HepG2 (cell line): ENCODE measurements around the gene FMOD. TPM values are rescaled to one million over a fixed set of nuclear protein-coding genes. Genes with fewer than 3 reads are reported as not detected.

Source experiments
- ATAC-seq: fragments of 200-7000 bp; cut with Tn5 transposase; 3 replicates; pipeline ENCODE4 v1.9.1; 2020; ENCODE audit warnings: mild to moderate bottlenecking, moderate library complexity
- BruUV-seq: library from RNA; stranded (reverse); fragments of 400-500 nt; replicated peaks from 2 replicates; lab custom pipeline; 2021; lab: Mats Ljungman, UMichigan
- CTCF ChIA-PET: fragments of 300-600 bp; formaldehyde crosslinking; extraction: SDS; loops from one replicate; lab custom pipeline; 2021; ENCODE audit warnings: low total read pairs, inconsistent platforms, low intra/inter-chr PET ratio; lab: Yijun Ruan, JAX
- POLR2A ChIA-PET: fragments of 350-600 bp; sonication (Branson Sonifier 250); formaldehyde crosslinking; loops from one replicate; lab custom pipeline; 2020; ENCODE audit warnings: antibody characterized with exemption, inconsistent platforms; lab: Yijun Ruan, JAX
- DNase-seq: peaks from one replicate; pipeline ENCODE4 v3.0.0-alpha.2; 2015; ENCODE audit warnings: low spot score
- FAIRE-seq: peaks from 3 replicates; lab custom pipeline; 2011; peaks lifted over from hg19 to GRCh38; lab: Jason Lieb, UNC
- H2AFZ ChIP-seq: one replicate; pipeline ENCODE4 v1.6.1; 2011; ENCODE audit warnings: low read length, inconsistent platforms
- H3K27ac ChIP-seq: fragments of 300-600 bp; 3 replicates; pipeline ENCODE4 v1.8.0; 2011; ENCODE audit warnings: mixed run types, mild to moderate bottlenecking, mixed read lengths, low read length, inconsistent platforms; ENCODE audit not compliant: insufficient read depth; ENCODE audit errors: extremely low read length
- H3K27me3 ChIP-seq, 2 experiments: fragments of 200-600 bp in 1 of 2; 2 replicates in 1 of 2; 3 replicates in 1 of 2; pipeline versions ENCODE4 v1.6.0 to v1.8.0; 2011; ENCODE audit warnings: low read length in 2 of 2, mild to moderate bottlenecking in 2 of 2, moderate library complexity in 2 of 2, inconsistent platforms in 1 of 2; ENCODE audit not compliant: insufficient read depth in 2 of 2, control insufficient read depth in 1 of 2
- H3K36me3 ChIP-seq, 2 experiments: fragments of 200-600 bp in 1 of 2; replicated peaks in 1 of 2; 2 replicates in 1 of 2; 3 replicates in 1 of 2; pipeline versions ENCODE4 v1.5.1 to v1.8.0; 2011; ENCODE audit warnings: low read length in 2 of 2, inconsistent platforms in 1 of 2; ENCODE audit not compliant: insufficient read depth in 2 of 2, control insufficient read depth in 1 of 2
- H3K4me1 ChIP-seq: 2 replicates; pipeline ENCODE4 v1.5.1; 2012; ENCODE audit warnings: low read length, inconsistent platforms; ENCODE audit not compliant: insufficient read depth
- H3K4me2 ChIP-seq: 2 replicates; pipeline ENCODE4 v1.6.0; 2011; ENCODE audit warnings: low read depth, low read length, inconsistent platforms
- H3K4me3 ChIP-seq, 3 experiments: fragments of 200-600 bp in 1 of 3; sonication (generic), shearing (Covaris generic) in 1 of 3; replicated peaks in 1 of 3; 2 replicates each; pipeline ENCODE4 v1.5.1; 2011 to 2016; ENCODE audit warnings: low read length in 3 of 3, inconsistent platforms in 2 of 3, low read depth in 2 of 3, mild to moderate bottlenecking in 2 of 3, control low read depth in 1 of 3, mixed read lengths in 1 of 3; ENCODE audit not compliant: insufficient read depth in 1 of 3
- H3K79me2 ChIP-seq: one replicate; pipeline ENCODE4 v1.6.1; 2011; ENCODE audit warnings: low read length, inconsistent platforms; ENCODE audit not compliant: insufficient read depth
- H3K9ac ChIP-seq: 2 replicates; pipeline ENCODE4 v1.6.0; 2011; ENCODE audit warnings: mild to moderate bottlenecking, low read depth, low read length, inconsistent platforms; ENCODE audit not compliant: insufficient read depth
- H3K9me3 ChIP-seq: 2 replicates; pipeline ENCODE4 v1.5.1; 2012; ENCODE audit warnings: mild to moderate bottlenecking, low read length
- H4K20me1 ChIP-seq: 2 replicates; pipeline ENCODE4 v1.6.0; 2011; ENCODE audit warnings: inconsistent platforms, mild to moderate bottlenecking, low read length, moderate library complexity; ENCODE audit not compliant: insufficient read depth
- ADNP ChIP-seq: sonication (generic); formaldehyde crosslinking; IDR thresholded peaks from 2 replicates; pipeline ENCODE4 v1.4.0; 2020; ENCODE audit warnings: missing genetic modification reagents
- HNRNPUL1 ChIP-seq: fragments of 200-400 bp; formaldehyde crosslinking; IDR thresholded peaks from 2 replicates; pipeline ENCODE4 v1.6.1; 2017; ENCODE audit warnings: low read depth, mild to moderate bottlenecking, low read length, moderate library complexity
- MAFK ChIP-seq, 2 experiments: IDR thresholded peaks in 1 of 2; conservative IDR thresholded peaks in 1 of 2; 2 replicates each; pipeline ENCODE4 v1.6.1; 2011; ENCODE audit warnings: improper control_type of control experiment in 2 of 2, low read length in 2 of 2
- MAZ ChIP-seq, 2 experiments: sonication (generic) in 1 of 2; formaldehyde crosslinking in 1 of 2; IDR thresholded peaks; 2 replicates each; pipeline versions ENCODE4 v1.5.0 to v1.6.1; 2012 to 2020; ENCODE audit warnings: low read depth in 2 of 2, mild to moderate bottlenecking in 2 of 2, borderline replicate concordance in 1 of 2, improper control_type of control experiment in 1 of 2, low read length in 1 of 2, missing genetic modification reagents in 1 of 2, moderate library complexity in 1 of 2
- MNT ChIP-seq: fragments of 450-650 bp; IDR thresholded peaks from 2 replicates; pipeline ENCODE4 v1.6.1; 2016
- NR0B2 ChIP-seq: sonication (generic); formaldehyde crosslinking; IDR thresholded peaks from 2 replicates; pipeline ENCODE4 v1.4.0; 2020; ENCODE audit warnings: mild to moderate bottlenecking, missing genetic modification reagents
- SALL2 ChIP-seq: sonication (generic); formaldehyde crosslinking; IDR thresholded peaks from 2 replicates; pipeline ENCODE4 v1.8.1; 2023; ENCODE audit warnings: mild to moderate bottlenecking, missing genetic modification reagents, inconsistent platforms
- SIN3A ChIP-seq: IDR thresholded peaks from 2 replicates; pipeline ENCODE4 v1.6.1; 2011; ENCODE audit warnings: low read depth, mild to moderate bottlenecking, control low read depth, low read length, borderline replicate concordance
- TEF ChIP-seq: sonication (generic); formaldehyde crosslinking; IDR thresholded peaks from 2 replicates; pipeline ENCODE4 v1.5.0; 2020; ENCODE audit warnings: missing genetic modification reagents
- ZNF343 ChIP-seq: sonication (generic); formaldehyde crosslinking; IDR thresholded peaks from 2 replicates; pipeline ENCODE4 v1.4.0; 2020; ENCODE audit warnings: mild to moderate bottlenecking, missing genetic modification reagents
- ZNF503 ChIP-seq: sonication (generic); formaldehyde crosslinking; IDR thresholded peaks from 2 replicates; pipeline ENCODE4 v1.4.0; 2020; ENCODE audit warnings: missing genetic modification reagents
- ZNF570 ChIP-seq: sonication (generic); formaldehyde crosslinking; IDR thresholded peaks from 2 replicates; pipeline ENCODE4 v1.4.0; 2020; ENCODE audit warnings: mild to moderate bottlenecking, missing genetic modification reagents, borderline replicate concordance
- ZNF691 ChIP-seq: sonication (generic); formaldehyde crosslinking; IDR thresholded peaks from 2 replicates; pipeline ENCODE4 v1.4.0; 2020; ENCODE audit warnings: missing genetic modification reagents, low read depth, mild to moderate bottlenecking, borderline replicate concordance
- WGBS: methylation state at CpG from one replicate; pipeline ENCODE4 v1.1.6; 2017; ENCODE audit warnings: low lambda C conversion rate; 5-methylcytosine and 5-hydroxymethylcytosine counted together
- in situ Hi-C: cut with HindIII; loops from 2 replicates; pipeline ENCODE4 v1.10.0; 2017; ENCODE audit warnings: low pct_unique_long_range_greater_than_20kb; ENCODE audit not compliant: extremely low pct_ligation_motif_present
- intact Hi-C: fragments of 100-400 bp; cut with micrococcal nuclease; formaldehyde crosslinking; loops from one replicate; pipeline ENCODE4 v1.10.0; 2022; ENCODE audit not compliant: unreplicated experiment
- polyA plus RNA-seq, 8 experiments: library from polyadenylated mRNA; depleted of rRNA in 3 of 8; stranded (reverse) in 7 of 8; unstranded in 1 of 8; fragments of >200 nt; fragmentation: Illumina TruSeq in 4 of 8; extraction: Trizol in 4 of 8; gene quantifications; 2 replicates each; pipeline versions ENCODE4 v1.2.1 to v1.2.3, GENCODE V29; 2011 to 2016; ENCODE audit warnings: low read depth in 4 of 8, missing spikeins in 1 of 8, mixed read lengths in 1 of 8; ENCODE audit not compliant: insufficient read depth in 1 of 8
- total RNA-seq, 5 experiments: library from RNA; depleted of rRNA; stranded (reverse); fragments of >200 nt; fragmentation: Illumina TruSeq; extraction: Trizol; gene quantifications; 2 replicates each; pipeline ENCODE4 v1.2.3, GENCODE V29; 2016; ENCODE audit warnings: low read depth in 1 of 5

The FMOD gene
- total and polyA plus RNA-seq, 2 of the 13 experiments (the other 11 are each of a cell fraction or from before 2014, with no cell fraction given), result 0.08 TPM; not detected in 1

GRCh38 chr1:203367057-203367456 is 16.1 kb upstream of the FMOD start:
- Histone ChIP-seq H3K9ac (no peak overlapping the region), H3K4me1 (no peaks in the 10 kb centered on the region), H3K79me2 (no peaks in the 10 kb centered on the region), H3K4me2 (no peak overlapping the region), H4K20me1 (no peaks in the 10 kb centered on the region), H3K36me3 (no peaks in the 10 kb centered on the region), H3K27ac (no peak overlapping the region), H2AFZ (no peak overlapping the region), H3K4me3 (no peak overlapping the region), H3K9me3 (no peaks in the 10 kb centered on the region), H3K27me3 (peaks cover 0 to 8% of the 10 kb centered on the region in 2 experiments; a peak in 2 of 5 replicates)
- no peak for FAIRE-seq
- no peak for ATAC-seq
- no peak for TF ChIP-seq NR0B2 (CRISPR knock-in tag)
- TF ChIP-seq ZNF503 (CRISPR knock-in tag), result no peak
- no peak for TF ChIP-seq MAFK (conservative IDR thresholded peaks at IDR 0.05 in 1 of 2, IDR thresholded peaks at IDR 0.05 in 1 of 2; ENCODE audit: low read length in 2 of 2)
- no peak for TF ChIP-seq ZNF570 (CRISPR knock-in tag)
- TF ChIP-seq MNT, result no peak
- TF ChIP-seq SIN3A, result no peak
- no peak for TF ChIP-seq HNRNPUL1
- TF ChIP-seq ZNF691, result no peak
- no peak for TF ChIP-seq TEF (CRISPR knock-in tag)
- TF ChIP-seq SALL2, result no peak
- no peak for TF ChIP-seq ADNP (CRISPR knock-in tag)
- TF ChIP-seq MAZ (IDR thresholded peaks at IDR 0.05; ENCODE audit: borderline replicate concordance, low read depth, low read length), result no peak
- TF ChIP-seq MAZ (CRISPR knock-in tag; IDR thresholded peaks at IDR 0.05; ENCODE audit: low read depth), result no peak
- TF ChIP-seq ZNF343 (CRISPR knock-in tag), result no peak
- POLR2A ChIA-PET, result no interaction called here
- BruUV-seq, result no TSS peak
- CTCF ChIA-PET, result no interaction called here
- in situ Hi-C loops, result no loop called here
- no peak for DNase-seq
- intact Hi-C loops, result no loop called here
- 0% methylated on average over 4 of the region's 4 CpGs for WGBS
